ENCODE data around the gene NR2E1.

DNA sequence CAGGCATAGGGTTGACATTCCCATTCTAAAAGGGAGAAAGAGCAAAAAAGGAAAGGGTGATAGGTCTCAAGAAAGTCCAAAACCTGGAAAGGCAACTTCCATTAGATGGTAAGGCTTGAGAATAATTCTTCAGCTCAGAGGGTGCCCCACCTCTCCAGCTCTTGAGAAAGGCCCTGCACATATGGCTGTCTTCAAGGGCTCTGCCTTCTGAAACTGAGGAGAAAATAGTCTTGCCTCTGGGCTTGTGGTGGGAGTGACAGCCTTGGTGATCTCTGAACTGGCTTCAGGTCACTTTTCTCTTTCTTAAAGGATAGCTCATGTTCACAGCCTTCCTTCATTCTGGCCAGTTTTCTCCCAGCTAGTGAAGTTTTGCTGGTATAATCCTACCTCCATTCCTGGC is 35.6 kb upstream of the NR2E1 start:
- TF ChIP-seq, protein P1, sequence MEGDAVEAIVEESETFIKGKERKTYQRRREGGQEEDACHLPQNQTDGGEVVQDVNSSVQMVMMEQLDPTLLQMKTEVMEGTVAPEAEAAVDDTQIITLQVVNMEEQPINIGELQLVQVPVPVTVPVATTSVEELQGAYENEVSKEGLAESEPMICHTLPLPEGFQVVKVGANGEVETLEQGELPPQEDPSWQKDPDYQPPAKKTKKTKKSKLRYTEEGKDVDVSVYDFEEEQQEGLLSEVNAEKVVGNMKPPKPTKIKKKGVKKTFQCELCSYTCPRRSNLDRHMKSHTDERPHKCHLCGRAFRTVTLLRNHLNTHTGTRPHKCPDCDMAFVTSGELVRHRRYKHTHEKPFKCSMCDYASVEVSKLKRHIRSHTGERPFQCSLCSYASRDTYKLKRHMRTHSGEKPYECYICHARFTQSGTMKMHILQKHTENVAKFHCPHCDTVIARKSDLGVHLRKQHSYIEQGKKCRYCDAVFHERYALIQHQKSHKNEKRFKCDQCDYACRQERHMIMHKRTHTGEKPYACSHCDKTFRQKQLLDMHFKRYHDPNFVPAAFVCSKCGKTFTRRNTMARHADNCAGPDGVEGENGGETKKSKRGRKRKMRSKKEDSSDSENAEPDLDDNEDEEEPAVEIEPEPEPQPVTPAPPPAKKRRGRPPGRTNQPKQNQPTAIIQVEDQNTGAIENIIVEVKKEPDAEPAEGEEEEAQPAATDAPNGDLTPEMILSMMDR (IDR thresholded peaks at IDR 0.05 in 8 of 11, conservative IDR thresholded peaks at IDR 0.05 in 3 of 11): no peak
- TF ChIP-seq POLR2A (IDR thresholded peaks at IDR 0.05) (no peak), POLR2AphosphoS5 (IDR thresholded peaks at IDR 0.05) (no peak)

All from spleen (tissue), 7 donors.